ENCODE results near the gene CD3G. TPM values are rescaled to one million over a fixed set of nuclear protein-coding genes. Genes with fewer than 3 reads are reported as not detected.

CD3G gene
- total and polyA plus RNA-seq, 2 of the 4 experiments (the other 2 are of a cell fraction), result not detected

- Histone ChIP-seq H3K14ac (replicated peaks; ENCODE audit: low read depth, low read length) (peak within 1 kb of the TSS; percentile 97), H3K9ac (ENCODE audit: low read depth, low read length) (peak within 1 kb of the TSS; percentile 96), H3K9me3 (ENCODE audit: control insufficient read depth, insufficient read depth, low read length) (no peaks in the 10 kb centered on the region), H3K36me3 (ENCODE audit: control insufficient read depth, insufficient read depth, low read length) (peaks cover 5% of the 10 kb centered on the region), H2BK5ac (ENCODE audit: low read depth, low read length, poor library complexity, severe bottlenecking) (peak within 1 kb of the TSS; percentile 98), H4K20me1 (ENCODE audit: insufficient read depth, low read length) (peaks cover 30% of the 10 kb centered on the region), H3K4me3 (ENCODE audit: insufficient read depth, low read depth, low read length) (peak within 1 kb of the TSS; percentile 86), H2BK20ac (ENCODE audit: low read depth, low read length) (peak within 1 kb of the TSS; percentile 45), H2BK120ac (ENCODE audit: low read depth, low read length) (peak within 1 kb of the TSS; percentile 86), H2AK5ac (ENCODE audit: low read depth, low read length) (peak within 1 kb of the TSS; percentile 72), H2AFZ (replicated peaks; ENCODE audit: low read length, poor library complexity) (peak within 1 kb of the TSS; percentile 95), H4K8ac (ENCODE audit: low read depth in 2 of 2, low read length in 2 of 2) (peak within 1 kb of the TSS; percentile 65 to 94), H3K27me3 (ENCODE audit: control insufficient read depth, insufficient read depth, low read length) (no peaks in the 10 kb centered on the region), H4K91ac (ENCODE audit: insufficient read depth, low read depth, low read length) (peak within 1 kb of the TSS; percentile 95), H2AK9ac (replicated peaks; ENCODE audit: low read depth, low read length, poor library complexity) (peak within 1 kb of the TSS; percentile 77), H3K23ac (ENCODE audit: low read depth, low read length) (peak within 1 kb of the TSS; percentile 92), H3K27ac (ENCODE audit: insufficient read depth, low read length) (peak within 1 kb of the TSS; percentile 91), H3K56ac (ENCODE audit: extremely low read depth, insufficient read depth, low read length) (peak within 1 kb of the TSS; percentile 99), H2BK15ac (ENCODE audit: low read depth, low read length) (peak within 1 kb of the TSS; percentile 92), H3K4ac (ENCODE audit: low read depth, low read length) (peak within 1 kb of the TSS; percentile 93), H3K9me1 (ENCODE audit: insufficient read depth, low read length) (peaks cover 5% of the 10 kb centered on the region; the same call in 1 of the 2 replicates), H3K18ac (ENCODE audit: low read depth, low read length) (peak within 1 kb of the TSS; percentile 94), H3K4me1 (ENCODE audit: control insufficient read depth, insufficient read depth, low read length) (peaks cover 4% of the 10 kb centered on the region), H3K4me2 (ENCODE audit: low read depth, low read length) (peak within 1 kb of the TSS; percentile 89), H3K79me1 (ENCODE audit: low read depth in 1 of 2, low read length in 2 of 2) (peaks cover 3 to 26% of the 10 kb centered on the region in 2 experiments; a peak in 3 of 4 replicates), H4K5ac (ENCODE audit: low read depth, low read length) (peak within 1 kb of the TSS; percentile 86)
- intact Hi-C loops (cut with micrococcal nuclease) (no loop called here), dilution Hi-C loops (cut with HindIII; ENCODE audit: low sequenced_read_pairs, unreplicated experiment) (no loop called here), in situ Hi-C loops (cut with MboI; ENCODE audit: low sequenced_read_pairs) (no loop called here)
- TF ChIP-seq FOS (IDR thresholded peaks at IDR 0.05; ENCODE audit: low read depth, low read length) (0 out of 2 replicates have a peak, but pooled peaks have one; percentile 1), CEBPB (IDR thresholded peaks at IDR 0.05; ENCODE audit: low read depth, low read length) (no peak), CTCF (conservative IDR thresholded peaks at IDR 0.05; ENCODE audit: low read depth, low read length) (no peak), CHD1 (IDR thresholded peaks at IDR 0.05; ENCODE audit: low read depth, low read length) (no peak), RFX5 (IDR thresholded peaks at IDR 0.05; ENCODE audit: low read depth, low read length) (no peak), RAD21 (IDR thresholded peaks at IDR 0.05; ENCODE audit: low read length) (no peak), SMC3 (IDR thresholded peaks at IDR 0.05; ENCODE audit: low read depth, low read length) (peak; percentile 15; the same call in 1 of the 2 replicates), RCOR1 (IDR thresholded peaks at IDR 0.05; ENCODE audit: insufficient replicate concordance, low read length) (no peak), MAZ (IDR thresholded peaks at IDR 0.05; ENCODE audit: borderline replicate concordance, low read depth, low read length) (no peak), NFE2L2 (IDR thresholded peaks at IDR 0.05; ENCODE audit: low read depth, low read length) (no peak), MAFK (IDR thresholded peaks at IDR 0.05; ENCODE audit: low read depth, low read length) (no peak), USF2 (IDR thresholded peaks at IDR 0.05; ENCODE audit: low read depth, low read length) (no peak), POLR2A (IDR thresholded peaks at IDR 0.05; ENCODE audit: low read depth, low read length) (peak; percentile 65)
- TF ChIP-seq, protein P1, sequence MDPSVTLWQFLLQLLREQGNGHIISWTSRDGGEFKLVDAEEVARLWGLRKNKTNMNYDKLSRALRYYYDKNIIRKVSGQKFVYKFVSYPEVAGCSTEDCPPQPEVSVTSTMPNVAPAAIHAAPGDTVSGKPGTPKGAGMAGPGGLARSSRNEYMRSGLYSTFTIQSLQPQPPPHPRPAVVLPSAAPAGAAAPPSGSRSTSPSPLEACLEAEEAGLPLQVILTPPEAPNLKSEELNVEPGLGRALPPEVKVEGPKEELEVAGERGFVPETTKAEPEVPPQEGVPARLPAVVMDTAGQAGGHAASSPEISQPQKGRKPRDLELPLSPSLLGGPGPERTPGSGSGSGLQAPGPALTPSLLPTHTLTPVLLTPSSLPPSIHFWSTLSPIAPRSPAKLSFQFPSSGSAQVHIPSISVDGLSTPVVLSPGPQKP (IDR thresholded peaks at IDR 0.05; ENCODE audit: borderline replicate concordance, low read depth, low read length), result no peak
- CTCF ChIA-PET, result no interaction called here
- BruUV-seq (replicated peaks), result no TSS peak
- peak; percentile 79 for ATAC-seq (ENCODE audit: low read depth)
- POLR2A ChIA-PET (ENCODE audit: unreplicated experiment), result interaction anchor here (0.6 kb wide), 1 partner anchor 120 kb away, joined by 3 read pairs; no protein-coding TSS in a partner anchor
- 1% methylated on average over 28 of the region's 51 CpGs; no CpG with 5 or more reads in 1 of the 2 experiments for WGBS, 2 experiments (ENCODE audit: extremely low coverage in 2 of 2, insufficient read length in 1 of 2)
- peak; percentile 86 for DNase-seq
Measured at GRCh38 chr11:118401151-118401879, 57.2 kb downstream of the CD3G start, which contains the start of gene ATP5MG. ATP5MG (plus strand) TSS chr11:118401606; CDS start chr11:118401666, 60 bp downstream.

Data from IMR-90 (cell line).